ENCODE measurements around the gene WBP4.

- TF ChIP-seq CTCF (IDR thresholded peaks at IDR 0.05): no peak
- TF ChIP-seq POLR2A (IDR thresholded peaks at IDR 0.05): no peak
These were observed 37.5 kb downstream of the WBP4 start for GRCh38 chr13:41098761-41099160.
